GM12878 (cell line): ENCODE data around the gene SH3GL2. TPM values are rescaled to one million over a fixed set of nuclear protein-coding genes. Genes with fewer than 3 reads are reported as not detected.

ENCODE experiments used
- ATAC-seq: fragments of 200-7000 bp; cut with Tn5 transposase; 3 replicates; pipeline ENCODE4 v1.9.1; 2020; ENCODE audit warnings: mild to moderate bottlenecking, moderate library complexity
- BruUV-seq: library from RNA; stranded (reverse); fragments of 400-500 nt; replicated peaks from 2 replicates; lab custom pipeline; 2021; lab: Mats Ljungman, UMichigan
- CTCF ChIA-PET: fragments of 300-600 bp; sonication (Branson Sonifier 250); formaldehyde crosslinking; extraction: SDS; loops from one replicate; lab custom pipeline; 2021; ENCODE audit warnings: inconsistent platforms; lab: Yijun Ruan, JAX
- POLR2A ChIA-PET: fragments of 350-600 bp; formaldehyde crosslinking; extraction: SDS; loops from one replicate; lab custom pipeline; 2021; ENCODE audit warnings: inconsistent platforms; lab: Charles Lee
- RAD21 ChIA-PET: fragments of 300-600 bp; sonication (Branson Sonifier 250); formaldehyde crosslinking; loops from one replicate; lab custom pipeline; 2023; ENCODE audit warnings: antibody characterized with exemption; ENCODE audit not compliant: unreplicated experiment; lab: Charles Lee
- SMC1A ChIA-PET: fragments of 300-600 bp; sonication (Branson Sonifier 250); formaldehyde crosslinking; loops from one replicate; lab custom pipeline; 2023; ENCODE audit not compliant: unreplicated experiment, uncharacterized antibody; lab: Charles Lee
- DNase-seq: peaks from one replicate; pipeline ENCODE4 v3.0.0-alpha.2; 2011; ENCODE audit warnings: low read depth, low spot score
- FAIRE-seq: peaks from 3 replicates; lab custom pipeline; 2011; peaks lifted over from hg19 to GRCh38; lab: Jason Lieb, UNC
- H2AFZ ChIP-seq: 2 replicates; pipeline ENCODE4 v1.6.0; 2011; ENCODE audit warnings: low read depth, low read length, control low read depth; ENCODE audit not compliant: control insufficient read depth
- H3K27ac ChIP-seq: 2 replicates; pipeline ENCODE4 v1.5.1; 2011; ENCODE audit warnings: control low read depth; ENCODE audit not compliant: control insufficient read depth, insufficient read depth
- H3K27me3 ChIP-seq, 2 experiments: replicated peaks in 1 of 2; 2 replicates each; pipeline versions ENCODE4 v1.6.0 to v1.6.1; 2011; ENCODE audit warnings: low read length in 1 of 2; ENCODE audit not compliant: control insufficient read depth in 2 of 2, insufficient read depth in 2 of 2
- H3K36me3 ChIP-seq, 2 experiments: 2 replicates each; pipeline ENCODE4 v1.5.1; 2011; ENCODE audit warnings: low read length in 1 of 2; ENCODE audit not compliant: control insufficient read depth in 2 of 2, insufficient read depth in 2 of 2
- H3K4me1 ChIP-seq: 2 replicates; pipeline ENCODE4 v1.6.1; 2011; ENCODE audit warnings: mild to moderate bottlenecking, low read length, moderate library complexity, mixed read lengths; ENCODE audit not compliant: control insufficient read depth, insufficient read depth
- H3K4me2 ChIP-seq: 2 replicates; pipeline ENCODE4 v1.6.0; 2011; ENCODE audit warnings: control low read depth; ENCODE audit not compliant: control insufficient read depth, insufficient read depth
- H3K4me3 ChIP-seq: fragments of 200-600 bp; sonication (generic); 2 replicates; pipeline ENCODE4 v1.5.1; 2016
- H3K79me2 ChIP-seq: 2 replicates; pipeline ENCODE4 v1.6.0; 2011; ENCODE audit warnings: low read length; ENCODE audit not compliant: control insufficient read depth, insufficient read depth
- H3K9ac ChIP-seq: 2 replicates; pipeline ENCODE4 v1.8.0; 2011; ENCODE audit warnings: low read length, control low read depth, mixed read lengths; ENCODE audit not compliant: control insufficient read depth, insufficient read depth
- H3K9me3 ChIP-seq: replicated peaks from 3 replicates; pipeline ENCODE4 v1.5.1; 2011; ENCODE audit warnings: mild to moderate bottlenecking, low read length; ENCODE audit not compliant: control insufficient read depth, insufficient read depth
- H4K20me1 ChIP-seq: 2 replicates; pipeline ENCODE4 v1.6.0; 2011; ENCODE audit not compliant: control insufficient read depth, insufficient read depth
- BACH1 ChIP-seq: fragments of 450-650 bp; IDR thresholded peaks from 2 replicates; pipeline ENCODE4 v1.6.1; 2017; ENCODE audit warnings: mild to moderate bottlenecking, borderline replicate concordance
- CHD1 ChIP-seq: IDR thresholded peaks from 2 replicates; pipeline ENCODE4 v1.6.1; 2012; ENCODE audit warnings: low read depth, low read length, improper control_type of control experiment
- HDAC6 ChIP-seq: fragments of 200-600 bp; sonication (generic); IDR thresholded peaks from one replicate; pipeline ENCODE4 v1.8.0; 2017; ENCODE audit warnings: antibody characterized with exemption; ENCODE audit not compliant: unreplicated experiment
- HDGF ChIP-seq: fragments of 450-650 bp; IDR thresholded peaks from 2 replicates; pipeline ENCODE4 v1.6.1; 2016; ENCODE audit warnings: antibody characterized with exemption
- MEF2A ChIP-seq: IDR thresholded peaks from 2 replicates; pipeline ENCODE4 v1.6.1; 2011; ENCODE audit warnings: low read depth, mild to moderate bottlenecking, low read length, moderate library complexity; ENCODE audit not compliant: insufficient read depth
- RB1 ChIP-seq: fragments of 450-650 bp; formaldehyde crosslinking; IDR thresholded peaks from 2 replicates; pipeline ENCODE4 v1.6.1; 2017; ENCODE audit warnings: mild to moderate bottlenecking, borderline replicate concordance
- SMAD1 ChIP-seq: fragments of 450-650 bp; IDR thresholded peaks from 2 replicates; pipeline ENCODE4 v1.6.1; 2018; ENCODE audit warnings: mild to moderate bottlenecking, low read depth; ENCODE audit not compliant: partially characterized antibody
- SUZ12 ChIP-seq: fragments of 200-600 bp; sonication (generic); IDR thresholded peaks from one replicate; pipeline ENCODE4 v1.6.1; 2018; ENCODE audit warnings: antibody characterized with exemption, mild to moderate bottlenecking; ENCODE audit not compliant: unreplicated experiment
- TCF3 ChIP-seq: IDR thresholded peaks from 2 replicates; pipeline ENCODE4 v1.6.1; 2012; ENCODE audit warnings: low read depth, mild to moderate bottlenecking, low read length, borderline replicate concordance; ENCODE audit not compliant: insufficient read depth
- ZNF207 ChIP-seq: fragments of 450-650 bp; IDR thresholded peaks from 2 replicates; pipeline ENCODE4 v1.6.1; 2014; ENCODE audit warnings: antibody characterized with exemption, mild to moderate bottlenecking, borderline replicate concordance
- ZNF217 ChIP-seq: fragments of 450-650 bp; IDR thresholded peaks from 2 replicates; pipeline ENCODE4 v1.6.1; 2017; ENCODE audit warnings: antibody characterized with exemption, mild to moderate bottlenecking
- WGBS: methylation state at CpG from one replicate; pipeline ENCODE4 v1.1.6; 2016; ENCODE audit warnings: low lambda C conversion rate; ENCODE audit not compliant: insufficient replicate concordance, insufficient coverage; ENCODE audit errors: missing lambda C conversion rate; 5-methylcytosine and 5-hydroxymethylcytosine counted together
- in situ Hi-C: fragments of 300-500 bp; cut with MboI; formaldehyde crosslinking; loops from 9 replicates; pipeline ENCODE4 v1.14.3; 2018; ENCODE audit warnings: mixed read lengths
- intact Hi-C: fragments of 100-400 bp; cut with micrococcal nuclease; formaldehyde crosslinking; loops from one replicate; pipeline ENCODE4 v1.14.2; 2022; ENCODE audit not compliant: unreplicated experiment
- polyA plus RNA-seq, 11 experiments: library from polyadenylated mRNA; depleted of rRNA in 4 of 11; unstranded in 6 of 11; stranded (reverse) in 5 of 11; fragments of >200 nt; fragmentation: Nextera tagmentation in 4 of 11; fragmentation: Illumina TruSeq in 1 of 11; extraction: Ambion mirVana in 4 of 11; extraction: Trizol in 1 of 11; gene quantifications; 1 replicate in 1 of 11; 2 replicates in 10 of 11; pipeline versions ENCODE4 v1.2.1 to v1.2.3, GENCODE V29; 2011 to 2016; ENCODE audit warnings: inconsistent platforms in 2 of 11, missing spikeins in 2 of 11, low read depth in 1 of 11
- total RNA-seq, 4 experiments: library from RNA; depleted of rRNA in 3 of 4; stranded (reverse); fragments of >200 nt in 3 of 4; fragmentation: Illumina TruSeq in 1 of 4; extraction: Trizol in 1 of 4; gene quantifications; 2 replicates each; pipeline versions ENCODE4 v1.2.1 to v1.2.3, GENCODE V29; 2013 to 2021
- TF ChIP-seq, protein P1 (sequence below): IDR thresholded peaks from 2 replicates; pipeline ENCODE4 v1.6.1; 2012; ENCODE audit warnings: mild to moderate bottlenecking, low read depth, low read length
- TF ChIP-seq, protein P2 (sequence below): IDR thresholded peaks from 2 replicates; pipeline ENCODE4 v1.6.1; 2011; ENCODE audit warnings: low read depth, low read length, improper control_type of control experiment, borderline replicate concordance
- TF ChIP-seq, protein P3 (sequence below): IDR thresholded peaks from 2 replicates; pipeline ENCODE4 v1.6.1; 2011; ENCODE audit warnings: low read depth, mild to moderate bottlenecking, low read length, moderate library complexity, borderline replicate concordance; ENCODE audit errors: extremely low read depth

SH3GL2 gene
- total and polyA plus RNA-seq, 10 of the 15 experiments (the other 5 are each of a cell fraction or from before 2014, with no cell fraction given), result not detected

DNA sequence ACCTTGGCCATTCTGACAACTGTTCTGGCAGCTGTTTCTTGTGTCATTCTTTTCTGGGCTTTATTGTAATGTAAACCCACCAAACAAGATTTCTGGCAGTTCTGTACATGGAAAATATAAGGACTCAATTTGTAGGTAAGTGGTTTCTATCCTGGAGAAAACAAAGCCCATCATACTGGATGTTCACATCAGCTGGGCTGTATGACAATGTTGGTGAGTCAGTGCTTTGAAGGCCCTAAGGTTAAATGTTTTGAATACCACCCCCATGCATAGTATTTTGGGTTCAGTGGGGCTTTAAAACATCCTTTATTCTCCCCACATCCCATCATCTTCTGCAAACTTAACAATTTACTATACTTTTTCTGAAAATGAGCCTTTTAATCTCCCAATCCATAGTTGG, 52.5 kb downstream of the SH3GL2 start (continued):
- TF ChIP-seq, protein P1, sequence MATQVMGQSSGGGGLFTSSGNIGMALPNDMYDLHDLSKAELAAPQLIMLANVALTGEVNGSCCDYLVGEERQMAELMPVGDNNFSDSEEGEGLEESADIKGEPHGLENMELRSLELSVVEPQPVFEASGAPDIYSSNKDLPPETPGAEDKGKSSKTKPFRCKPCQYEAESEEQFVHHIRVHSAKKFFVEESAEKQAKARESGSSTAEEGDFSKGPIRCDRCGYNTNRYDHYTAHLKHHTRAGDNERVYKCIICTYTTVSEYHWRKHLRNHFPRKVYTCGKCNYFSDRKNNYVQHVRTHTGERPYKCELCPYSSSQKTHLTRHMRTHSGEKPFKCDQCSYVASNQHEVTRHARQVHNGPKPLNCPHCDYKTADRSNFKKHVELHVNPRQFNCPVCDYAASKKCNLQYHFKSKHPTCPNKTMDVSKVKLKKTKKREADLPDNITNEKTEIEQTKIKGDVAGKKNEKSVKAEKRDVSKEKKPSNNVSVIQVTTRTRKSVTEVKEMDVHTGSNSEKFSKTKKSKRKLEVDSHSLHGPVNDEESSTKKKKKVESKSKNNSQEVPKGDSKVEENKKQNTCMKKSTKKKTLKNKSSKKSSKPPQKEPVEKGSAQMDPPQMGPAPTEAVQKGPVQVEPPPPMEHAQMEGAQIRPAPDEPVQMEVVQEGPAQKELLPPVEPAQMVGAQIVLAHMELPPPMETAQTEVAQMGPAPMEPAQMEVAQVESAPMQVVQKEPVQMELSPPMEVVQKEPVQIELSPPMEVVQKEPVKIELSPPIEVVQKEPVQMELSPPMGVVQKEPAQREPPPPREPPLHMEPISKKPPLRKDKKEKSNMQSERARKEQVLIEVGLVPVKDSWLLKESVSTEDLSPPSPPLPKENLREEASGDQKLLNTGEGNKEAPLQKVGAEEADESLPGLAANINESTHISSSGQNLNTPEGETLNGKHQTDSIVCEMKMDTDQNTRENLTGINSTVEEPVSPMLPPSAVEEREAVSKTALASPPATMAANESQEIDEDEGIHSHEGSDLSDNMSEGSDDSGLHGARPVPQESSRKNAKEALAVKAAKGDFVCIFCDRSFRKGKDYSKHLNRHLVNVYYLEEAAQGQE, result no peak
- TF ChIP-seq HDAC6 (no peak), SUZ12 (no peak), MEF2A (no peak), HDGF (no peak), CHD1 (no peak), BACH1 (no peak), ZNF207 (no peak)

DNA sequence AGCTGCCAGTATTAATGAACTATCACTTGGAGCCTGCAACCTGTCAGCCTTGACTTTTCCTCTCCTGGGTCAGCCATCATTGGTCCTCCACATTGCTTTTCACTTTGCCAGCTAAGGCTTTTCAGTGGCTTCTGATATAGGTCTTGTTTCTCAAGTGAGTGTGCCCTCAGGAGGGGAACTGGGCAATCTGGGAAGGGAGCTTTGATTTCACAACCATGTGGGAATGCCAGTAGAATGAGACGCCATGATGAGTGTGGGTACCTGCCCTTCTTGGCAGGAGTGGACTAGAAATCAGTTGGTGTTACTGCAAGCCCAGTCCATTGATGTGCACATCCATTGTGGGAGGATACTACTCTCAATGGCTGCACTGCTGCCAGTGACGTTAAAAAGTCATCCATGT, 54.1 kb downstream of the SH3GL2 start:
- no peaks in the 10 kb centered on the region for H3K79me2 ChIP-seq
- FAIRE-seq (no peak), DNase-seq (no peak), ATAC-seq (no peak)
- no peak overlapping the region for H2AFZ ChIP-seq
- in situ Hi-C loops (no loop called here), intact Hi-C loops (no loop called here)
- no peak for TF ChIP-seq RB1
- TF ChIP-seq, protein P2, sequence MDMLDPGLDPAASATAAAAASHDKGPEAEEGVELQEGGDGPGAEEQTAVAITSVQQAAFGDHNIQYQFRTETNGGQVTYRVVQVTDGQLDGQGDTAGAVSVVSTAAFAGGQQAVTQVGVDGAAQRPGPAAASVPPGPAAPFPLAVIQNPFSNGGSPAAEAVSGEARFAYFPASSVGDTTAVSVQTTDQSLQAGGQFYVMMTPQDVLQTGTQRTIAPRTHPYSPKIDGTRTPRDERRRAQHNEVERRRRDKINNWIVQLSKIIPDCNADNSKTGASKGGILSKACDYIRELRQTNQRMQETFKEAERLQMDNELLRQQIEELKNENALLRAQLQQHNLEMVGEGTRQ, result no peak
- no peak for TF ChIP-seq TCF3
- TF ChIP-seq ZNF217, result no peak
- no peak for TF ChIP-seq ZNF207
- TF ChIP-seq SMAD1, result no peak
- TF ChIP-seq, protein P3, sequence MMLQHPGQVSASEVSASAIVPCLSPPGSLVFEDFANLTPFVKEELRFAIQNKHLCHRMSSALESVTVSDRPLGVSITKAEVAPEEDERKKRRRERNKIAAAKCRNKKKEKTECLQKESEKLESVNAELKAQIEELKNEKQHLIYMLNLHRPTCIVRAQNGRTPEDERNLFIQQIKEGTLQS, result no peak
- H3K9ac ChIP-seq, result no peak overlapping the region
- no peak overlapping the region for H3K4me3 ChIP-seq
- no peaks in the 10 kb centered on the region for H4K20me1 ChIP-seq
- RAD21 ChIA-PET, result no interaction called here
- no peak overlapping the region for H3K4me2 ChIP-seq
- H3K27ac ChIP-seq, result no peak overlapping the region
- no peaks in the 10 kb centered on the region for H3K9me3 ChIP-seq
- no peaks in the 10 kb centered on the region for H3K36me3 ChIP-seq
- WGBS, result 0% methylated on average over 2 of the region's 2 CpGs
- H3K4me1 ChIP-seq, result no peaks in the 10 kb centered on the region
- POLR2A ChIA-PET, result no interaction called here
- CTCF ChIA-PET, result no interaction called here
- no TSS peak for BruUV-seq
- H3K27me3 ChIP-seq, result no peaks in the 10 kb centered on the region
- SMC1A ChIA-PET, result no interaction called here
